ENCODE measurements around the gene TGDS.
"Not testable (repeated sequence)": the region's sequence is repeated elsewhere in the genome, so short reads cannot be mapped to it uniquely, and the experiment has no call there.

TGDS gene

DNA sequence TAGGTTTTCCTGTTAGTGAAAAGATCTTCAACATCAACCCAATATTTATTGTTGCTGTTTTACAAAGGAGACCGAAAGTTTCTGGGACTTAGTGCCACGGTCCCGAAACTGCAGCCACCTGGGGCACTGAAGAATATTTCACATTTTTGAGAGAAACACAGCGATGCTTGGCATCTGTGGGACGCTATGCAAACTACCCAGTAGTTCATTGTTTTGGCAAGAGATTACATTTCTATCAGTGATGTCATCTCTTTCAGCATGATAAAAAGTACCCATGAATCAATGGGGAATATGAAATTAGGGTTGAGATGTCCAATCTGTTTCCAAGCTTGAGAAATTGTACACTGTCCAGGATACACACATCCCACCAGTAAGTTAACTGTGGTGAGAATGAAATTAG is 43.9 kb downstream of the TGDS start:
- no peak for DNase-seq (ENCODE audit: low read depth)

- peak; percentile 31 for DNase-seq (ENCODE audit: low read depth)
Observed at GRCh38 chr13:94550062-94550738, 45.8 kb downstream of the TGDS start.

DNA sequence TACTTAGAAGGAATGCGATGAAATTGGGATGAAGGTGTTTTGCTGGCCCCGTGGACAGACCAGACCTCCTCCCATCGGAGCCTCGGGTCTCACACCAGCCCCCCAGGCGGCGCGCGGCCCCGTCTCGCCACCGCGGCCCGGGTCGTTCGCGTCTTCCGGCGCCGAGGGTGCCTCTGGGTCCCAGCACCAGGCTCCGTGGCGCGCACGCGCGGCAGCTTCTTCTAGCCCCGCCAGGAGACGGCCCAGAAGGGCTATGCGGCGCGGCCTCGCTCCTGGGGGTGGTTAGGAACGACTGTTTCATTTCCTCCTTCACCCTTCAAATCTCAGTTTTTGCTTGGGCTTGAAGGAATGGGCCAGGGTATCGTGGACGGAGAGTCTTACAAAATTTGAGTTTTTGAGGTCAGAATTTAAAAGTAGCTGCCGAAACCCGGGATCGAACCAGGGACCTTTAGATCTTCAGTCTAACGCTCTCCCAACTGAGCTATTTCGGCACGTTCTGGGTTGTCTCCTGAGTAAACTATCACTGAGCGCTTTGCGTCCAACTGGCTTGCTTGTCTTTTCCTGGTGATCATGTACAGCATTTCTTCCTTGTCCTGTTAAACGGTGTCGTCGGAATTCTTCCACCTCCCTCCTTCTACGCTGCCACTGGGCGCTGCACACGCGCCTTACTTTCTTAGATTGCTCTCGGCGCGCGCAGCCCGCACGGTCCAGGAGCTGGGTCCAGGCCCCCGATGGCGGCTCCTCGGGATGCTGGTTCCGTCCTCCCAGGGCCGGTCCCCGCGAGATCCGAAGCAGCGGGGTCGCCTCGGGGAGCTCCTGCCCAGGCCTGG is 46.5 kb downstream of the TGDS start:
- DNase-seq (ENCODE audit: low read depth) = peak; percentile 88

DNA sequence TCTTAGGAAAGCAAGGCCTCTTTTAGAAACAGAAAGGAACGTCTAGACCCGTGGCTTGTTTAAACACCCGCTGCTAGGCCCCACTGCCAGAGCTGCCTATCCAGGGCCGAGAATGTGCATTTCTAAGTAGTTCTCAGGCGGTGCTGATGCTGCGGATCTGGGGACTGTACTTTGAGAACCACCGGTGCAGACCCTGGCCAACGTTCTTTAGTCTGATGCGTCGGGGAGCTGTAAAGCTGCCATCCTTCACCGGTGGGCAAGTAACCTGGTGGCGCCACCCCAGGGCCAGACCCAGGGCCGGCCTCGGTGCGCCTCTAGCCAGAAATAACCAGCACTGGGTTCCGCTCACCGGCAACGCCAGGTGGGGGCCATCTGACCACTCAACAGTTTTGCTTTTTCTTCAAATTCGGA is 47.1 kb downstream of the TGDS start:
- DNase-seq (ENCODE audit: low read depth) = peak; percentile 10

- no peak for DNase-seq (ENCODE audit: low read depth)
Observed at GRCh38 chr13:94548382-94548781, 47.6 kb downstream of the TGDS start.

DNA sequence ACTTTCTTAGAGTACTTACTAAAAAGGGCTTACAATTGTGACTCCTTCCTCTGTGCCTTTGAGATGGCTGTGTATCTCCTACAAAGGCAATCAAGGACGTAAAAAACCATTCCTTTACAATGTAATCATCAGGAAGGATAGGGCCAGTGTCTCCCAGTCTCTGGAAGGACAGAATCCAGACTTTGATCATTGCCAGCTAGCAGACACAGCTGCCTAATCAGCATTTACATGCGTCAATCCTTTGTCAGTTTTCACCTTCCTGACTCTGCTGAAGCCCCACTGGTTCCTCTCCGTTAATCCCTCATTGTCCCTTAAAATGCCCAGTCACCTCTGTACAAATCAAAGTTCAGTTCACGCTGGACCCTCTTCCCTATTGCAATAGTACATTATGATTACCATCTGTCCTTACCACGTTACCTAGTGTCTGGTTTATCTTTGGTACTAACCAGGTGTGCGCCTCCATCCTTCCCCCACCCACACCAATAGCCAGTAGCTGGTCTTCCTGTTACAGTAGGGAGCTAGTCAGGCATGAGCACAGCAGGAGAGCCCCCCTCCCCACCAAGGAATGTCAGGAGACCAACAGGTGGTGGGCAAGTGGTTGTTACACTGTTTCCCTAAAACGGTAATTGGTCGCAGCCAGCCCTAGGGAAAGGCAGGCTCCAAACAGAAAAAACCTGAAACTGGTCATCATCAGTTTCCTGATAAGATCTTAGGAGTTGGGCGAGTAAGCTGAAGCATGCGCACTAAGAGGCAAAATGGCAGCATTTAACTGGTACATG is 49.7 kb downstream of the TGDS start:
- DNase-seq (ENCODE audit: low read depth) = no peak

DNA sequence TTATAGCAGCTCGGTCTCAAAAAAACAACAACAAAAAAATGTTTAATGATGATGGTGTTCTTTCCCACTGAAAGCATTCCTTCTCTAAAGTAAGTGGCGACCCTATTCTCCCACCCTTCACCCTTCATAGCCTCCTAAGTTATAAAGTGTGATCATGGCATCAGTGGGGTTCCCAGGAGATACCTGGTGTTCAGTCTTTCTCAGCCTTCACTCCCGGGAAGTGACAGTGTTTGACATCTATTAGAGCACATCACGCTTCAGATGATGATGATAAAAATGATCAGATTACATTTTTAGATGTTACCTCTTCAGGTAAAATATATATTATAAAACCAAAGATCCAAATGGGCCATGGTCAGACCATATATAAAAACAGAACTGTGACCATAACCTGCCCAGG is 51.0 kb downstream of the TGDS start:
- DNase-seq (ENCODE audit: low read depth) = no peak

DNA sequence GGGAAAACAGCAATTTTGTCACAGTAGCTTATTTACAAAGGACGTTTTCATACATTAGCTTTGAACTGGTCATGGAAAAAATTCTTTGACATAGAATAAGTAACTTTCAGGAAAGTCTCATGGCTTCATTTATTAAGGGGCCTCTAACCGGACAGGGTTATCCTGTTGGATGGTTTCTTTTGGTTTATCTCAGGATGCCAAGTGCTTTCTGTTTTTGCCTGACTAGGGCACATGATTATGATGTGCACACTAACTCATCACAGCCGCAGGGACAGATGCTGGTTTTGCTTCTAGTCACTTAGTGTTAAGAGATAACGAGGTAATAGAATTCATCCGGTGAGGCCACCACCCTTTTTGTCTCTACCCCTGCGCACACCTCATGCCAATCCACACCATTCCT is 53.0 kb downstream of the TGDS start:
- DNase-seq (ENCODE audit: low read depth) = no peak

GRCh38 chr13:94537740-94538630 is 58.0 kb downstream of the TGDS start:
- no peak for DNase-seq (ENCODE audit: low read depth)

DNA sequence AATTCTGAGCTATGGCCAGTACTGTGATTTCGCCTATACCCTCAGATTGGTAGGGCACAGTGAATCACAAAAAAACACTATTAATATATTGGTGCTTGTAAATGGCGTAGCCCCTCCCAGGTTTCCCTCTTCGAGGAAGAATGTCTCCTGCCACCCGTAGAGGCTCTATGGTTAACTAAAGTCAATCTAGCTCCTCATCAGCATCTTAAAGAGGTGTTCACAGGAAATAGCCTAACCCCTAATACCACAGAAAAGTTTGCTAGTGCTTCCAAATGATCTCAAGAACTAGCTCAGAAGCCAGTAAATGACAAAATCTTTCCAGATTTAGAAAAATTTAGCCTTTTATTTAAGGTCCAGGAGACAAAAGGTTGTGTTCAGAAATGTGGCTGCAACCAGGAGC is 60.2 kb downstream of the TGDS start:
- no peak for DNase-seq (ENCODE audit: low read depth)

DNA sequence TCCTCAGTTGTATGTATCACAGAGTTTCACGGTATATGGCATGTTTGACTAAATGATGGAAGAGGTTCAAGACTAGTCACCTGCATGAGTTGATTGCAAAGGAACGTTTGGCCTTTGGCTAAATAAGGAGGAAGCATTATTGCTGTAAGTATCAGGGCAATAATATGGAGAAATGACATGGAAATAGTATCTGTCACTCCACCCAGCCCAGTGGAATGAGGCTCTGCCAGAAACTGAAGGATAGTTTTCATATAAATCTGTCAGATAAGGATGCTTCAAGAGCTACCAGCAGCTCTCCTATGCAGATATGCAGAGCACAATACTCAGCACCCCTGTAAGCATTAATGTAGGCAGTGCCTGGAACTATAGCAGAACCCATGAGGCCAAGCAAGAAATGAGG is 60.7 kb downstream of the TGDS start:
- no peak for DNase-seq (ENCODE audit: low read depth)

DNA sequence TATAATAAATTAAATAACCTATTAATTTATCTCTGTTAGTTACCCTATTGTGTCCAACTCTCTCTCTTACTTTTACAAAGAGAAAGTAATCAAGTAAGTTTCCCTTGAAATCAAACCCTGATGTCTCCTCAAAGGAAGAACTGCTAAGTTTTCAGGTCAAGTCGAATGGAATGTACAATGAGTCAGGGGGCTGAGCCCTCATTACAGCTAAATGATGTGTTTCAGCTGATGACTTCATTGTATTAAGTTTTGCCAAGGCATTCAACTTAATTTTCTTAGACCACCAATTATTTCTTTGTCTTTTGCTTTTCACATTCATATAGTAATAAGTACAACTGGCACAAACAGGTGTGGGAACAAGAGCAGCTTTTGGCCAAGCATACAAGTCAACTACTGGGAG is 61.8 kb downstream of the TGDS start:
- DNase-seq (ENCODE audit: low read depth) = no peak

- DNase-seq (ENCODE audit: low read depth) = not testable (repeated sequence)
Observed at GRCh38 chr13:94532278-94532677, 63.7 kb downstream of the TGDS start.

GRCh38 chr13:94526956-94527355 is 69.0 kb downstream of the TGDS start:
- not testable (repeated sequence) for DNase-seq (ENCODE audit: low read depth)

DNA sequence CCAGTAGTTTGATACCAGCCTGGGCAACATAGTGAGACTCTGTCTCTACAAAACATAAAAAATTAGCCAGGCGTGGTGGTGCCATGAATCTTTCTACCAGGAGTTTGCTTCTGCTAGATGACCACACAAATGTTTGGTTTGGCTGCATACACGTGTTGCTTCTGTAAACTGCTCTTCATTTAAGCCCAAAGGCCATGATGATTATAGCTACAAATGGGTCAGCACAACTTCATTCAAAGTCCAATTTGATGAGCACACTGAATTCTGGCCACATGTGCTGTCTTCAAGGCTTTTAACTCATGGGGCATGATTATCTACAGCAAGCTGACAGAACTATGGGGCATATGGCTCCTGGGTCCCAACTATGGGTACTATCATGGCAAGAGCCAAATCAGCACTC is 70.2 kb downstream of the TGDS start:
- DNase-seq (ENCODE audit: low read depth) = no peak

DNA sequence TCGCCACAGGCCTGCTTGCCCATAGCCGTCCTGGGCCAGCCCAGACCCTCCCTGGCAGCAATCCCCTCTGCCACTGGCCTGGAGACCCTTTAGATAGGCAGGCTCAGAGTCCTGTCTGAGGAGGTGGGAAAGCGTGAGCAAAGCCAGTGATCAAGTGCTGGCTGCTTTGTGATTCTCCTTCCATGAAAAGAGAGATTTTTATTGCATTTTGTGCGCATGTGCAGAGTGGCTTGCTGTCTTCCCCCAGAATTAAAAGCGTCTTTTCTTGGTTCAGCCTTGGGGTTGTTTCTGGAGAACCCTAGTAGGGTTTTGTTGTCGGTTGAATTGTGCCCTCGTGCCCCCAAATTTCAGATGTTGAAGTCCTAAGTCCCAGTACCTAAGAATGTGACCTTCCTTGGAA is 71.5 kb downstream of the TGDS start:
- DNase-seq (ENCODE audit: low read depth) = no peak

All from GM04503 (cell line).